Lower lobe of right lung (tissue), 2 donors: ENCODE measurements around the gene PABPC5. TPM values are rescaled to one million over a fixed set of nuclear protein-coding genes. Genes with fewer than 3 reads are reported as not detected.

Experiments
- ATAC-seq, 2 donors: fragments of 200-7000 bp; cut with Tn5 transposase; one replicate each; pipeline ENCODE4 v1.9.1; 2020 to 2022; ENCODE audit warnings: mild to moderate bottlenecking in 2 of 2, moderate library complexity in 2 of 2
- DNase-seq: peaks from one replicate; pipeline ENCODE4 v3.0.0-alpha.2; 2020
- H3K27ac ChIP-seq: fragments of 200-600 bp; one replicate; pipeline ENCODE4 v1.8.0; 2022
- H3K27me3 ChIP-seq: fragments of 200-600 bp; one replicate; pipeline ENCODE4 v1.8.0; 2022; ENCODE audit warnings: low read depth
- H3K36me3 ChIP-seq: fragments of 200-600 bp; one replicate; pipeline ENCODE4 v1.8.0; 2022; ENCODE audit warnings: mild to moderate bottlenecking
- H3K4me1 ChIP-seq: fragments of 200-600 bp; one replicate; pipeline ENCODE4 v1.8.0; 2022
- H3K4me3 ChIP-seq: fragments of 200-600 bp; one replicate; pipeline ENCODE4 v1.8.0; 2022; ENCODE audit warnings: mild to moderate bottlenecking
- H3K9me3 ChIP-seq: fragments of 200-600 bp; one replicate; pipeline ENCODE4 v1.8.0; 2022
- intact Hi-C: fragments of 100-400 bp; cut with DNase I; formaldehyde crosslinking; loops from one replicate; pipeline ENCODE4 v1.11.0; 2022
- long read RNA-seq: library from polyadenylated mRNA; unstranded; transcript quantifications from one replicate; pipeline ENCODE4 v2.0.0, GENCODE V29; 2021
- total RNA-seq: library from RNA; stranded (reverse); fragmentation: NEBNext Ultra II Directional; extraction: Animal tissue kit (Norgen Biotek cat#: 25700); gene quantifications from one replicate; pipeline ENCODE4 v1.2.1, GENCODE V29; 2021
- TF ChIP-seq, protein P1 (sequence below): fragments of 200-600 bp; IDR thresholded peaks from one replicate; pipeline ENCODE4 v1.8.0; 2022; ENCODE audit warnings: antibody characterized with exemption, mild to moderate bottlenecking
- donor health status: DM: no; HTN: yes; CAD: no; lungs with severe emphysema.

The PABPC5 gene
- 1.6 TPM for total RNA-seq
- long read RNA-seq, partial matches to known transcripts: 0 of 1 reads
- long read RNA-seq, other reads (novel, unspliced or antisense): 0 of 1 reads

DNA sequence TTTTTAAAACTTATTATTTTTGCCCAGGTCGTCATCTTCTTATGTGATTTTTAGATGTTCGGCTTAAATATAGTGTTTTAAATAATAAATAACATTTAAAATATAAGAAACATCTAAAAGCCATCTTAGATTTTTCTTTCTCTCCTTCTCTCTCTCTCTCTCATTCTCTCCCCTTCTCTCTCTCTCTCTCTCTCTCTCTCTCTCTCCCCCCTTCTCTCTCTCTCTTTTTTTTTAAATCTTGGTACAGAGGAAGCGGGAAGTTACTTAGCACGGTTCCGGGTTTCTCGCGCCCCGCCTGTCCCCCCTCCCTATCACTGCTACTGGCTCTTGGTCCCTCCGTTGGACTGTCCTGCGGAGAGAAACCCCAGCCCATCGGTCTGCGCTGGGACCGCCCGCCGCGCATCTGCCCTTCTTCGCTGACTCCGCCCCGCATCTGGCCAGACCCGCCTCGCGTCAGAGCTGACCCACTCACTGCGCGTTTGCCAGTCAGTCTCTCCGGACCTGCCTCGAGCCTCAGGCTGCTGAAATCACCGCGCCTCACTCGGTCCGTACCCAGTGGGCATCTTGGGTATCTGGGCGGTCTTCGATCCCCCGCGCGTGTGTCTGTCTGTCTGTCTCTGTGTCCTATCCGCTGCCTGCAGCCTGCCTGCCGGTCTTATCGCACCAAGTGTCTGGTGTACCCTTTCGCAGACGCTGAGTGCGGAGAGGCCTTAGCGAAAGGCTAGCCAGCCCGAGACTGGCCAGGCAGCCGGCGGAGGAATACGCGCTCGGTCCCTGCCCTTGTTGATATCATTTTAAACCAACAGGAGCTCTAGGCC lies at the start of gene PABPC5:
TSS of gene PABPC5 (plus strand) at position 489 of the 818 bp plus-strand sequence. CDS start 739 bp downstream, outside the sequence.
- no peaks in the 10 kb centered on the region for H3K4me1 ChIP-seq
- no peaks in the 10 kb centered on the region for H3K27me3 ChIP-seq
- peak within 1 kb of the TSS; percentile 60 for H3K27ac ChIP-seq
- peak; percentile 49 for DNase-seq
- peak; percentile 92 to 95 for ATAC-seq
- no peaks in the 10 kb centered on the region for H3K36me3 ChIP-seq
- H3K9me3 ChIP-seq: no peaks in the 10 kb centered on the region
- intact Hi-C loops: no loop called here
- peak within 1 kb of the TSS; percentile 46 for H3K4me3 ChIP-seq
- TF ChIP-seq, protein P1, sequence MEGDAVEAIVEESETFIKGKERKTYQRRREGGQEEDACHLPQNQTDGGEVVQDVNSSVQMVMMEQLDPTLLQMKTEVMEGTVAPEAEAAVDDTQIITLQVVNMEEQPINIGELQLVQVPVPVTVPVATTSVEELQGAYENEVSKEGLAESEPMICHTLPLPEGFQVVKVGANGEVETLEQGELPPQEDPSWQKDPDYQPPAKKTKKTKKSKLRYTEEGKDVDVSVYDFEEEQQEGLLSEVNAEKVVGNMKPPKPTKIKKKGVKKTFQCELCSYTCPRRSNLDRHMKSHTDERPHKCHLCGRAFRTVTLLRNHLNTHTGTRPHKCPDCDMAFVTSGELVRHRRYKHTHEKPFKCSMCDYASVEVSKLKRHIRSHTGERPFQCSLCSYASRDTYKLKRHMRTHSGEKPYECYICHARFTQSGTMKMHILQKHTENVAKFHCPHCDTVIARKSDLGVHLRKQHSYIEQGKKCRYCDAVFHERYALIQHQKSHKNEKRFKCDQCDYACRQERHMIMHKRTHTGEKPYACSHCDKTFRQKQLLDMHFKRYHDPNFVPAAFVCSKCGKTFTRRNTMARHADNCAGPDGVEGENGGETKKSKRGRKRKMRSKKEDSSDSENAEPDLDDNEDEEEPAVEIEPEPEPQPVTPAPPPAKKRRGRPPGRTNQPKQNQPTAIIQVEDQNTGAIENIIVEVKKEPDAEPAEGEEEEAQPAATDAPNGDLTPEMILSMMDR: no peak

DNA sequence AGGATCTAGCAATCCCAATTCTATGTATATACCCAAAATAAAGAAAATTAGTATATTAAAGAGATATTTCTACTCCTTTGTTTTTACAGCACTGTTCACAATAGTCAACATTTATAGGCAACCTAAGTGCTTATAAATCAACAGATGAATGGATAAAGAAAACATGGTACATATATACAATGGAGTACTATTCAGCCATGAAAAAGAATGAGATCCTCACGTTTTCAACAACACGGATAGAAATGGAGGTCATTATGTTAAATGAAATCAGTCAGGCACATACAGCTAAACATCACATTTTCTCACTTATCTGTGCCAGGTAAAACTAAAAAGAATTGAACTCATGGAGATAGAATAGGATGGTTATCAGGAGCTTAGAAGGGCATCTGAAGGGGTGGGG lies 45.6 kb upstream of the PABPC5 start:
- TF ChIP-seq, protein P1: no peak
- ATAC-seq (no peak), DNase-seq (no peak)
- intact Hi-C loops: no loop called here
- Histone ChIP-seq H3K27me3 (no peaks in the 10 kb centered on the region), H3K27ac (no peak overlapping the region), H3K4me3 (no peak overlapping the region), H3K9me3 (no peaks in the 10 kb centered on the region), H3K36me3 (no peaks in the 10 kb centered on the region), H3K4me1 (no peaks in the 10 kb centered on the region)

DNA sequence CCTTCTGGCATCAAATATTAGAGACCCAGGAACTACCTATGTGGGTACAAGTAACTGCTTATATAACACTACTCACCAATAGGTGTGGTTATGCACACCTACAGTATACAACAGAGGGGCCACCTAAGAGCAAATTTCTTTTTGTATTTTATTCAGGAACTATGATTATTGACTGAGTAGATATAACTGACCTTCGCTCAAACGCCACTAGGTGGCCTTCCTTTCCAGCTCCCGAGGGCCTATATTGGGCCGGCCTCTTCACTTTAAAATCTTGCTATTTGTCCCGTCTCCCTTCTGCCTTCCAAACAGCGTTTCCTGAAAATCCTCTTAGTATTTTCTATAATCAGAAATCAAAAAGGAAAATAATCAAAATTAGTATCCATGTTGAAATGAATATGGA lies 19.9 kb upstream of the PABPC5 start:
- TF ChIP-seq, protein P1: peak; percentile 30
- no peak overlapping the region for H3K27ac ChIP-seq
- H3K4me1 ChIP-seq: no peaks in the 10 kb centered on the region
- ATAC-seq: no peak
- no peaks in the 10 kb centered on the region for H3K27me3 ChIP-seq
- H3K4me3 ChIP-seq: no peak overlapping the region
- no peaks in the 10 kb centered on the region for H3K9me3 ChIP-seq
- intact Hi-C loops: no loop called here
- DNase-seq: no peak
- H3K36me3 ChIP-seq: no peaks in the 10 kb centered on the region

DNA sequence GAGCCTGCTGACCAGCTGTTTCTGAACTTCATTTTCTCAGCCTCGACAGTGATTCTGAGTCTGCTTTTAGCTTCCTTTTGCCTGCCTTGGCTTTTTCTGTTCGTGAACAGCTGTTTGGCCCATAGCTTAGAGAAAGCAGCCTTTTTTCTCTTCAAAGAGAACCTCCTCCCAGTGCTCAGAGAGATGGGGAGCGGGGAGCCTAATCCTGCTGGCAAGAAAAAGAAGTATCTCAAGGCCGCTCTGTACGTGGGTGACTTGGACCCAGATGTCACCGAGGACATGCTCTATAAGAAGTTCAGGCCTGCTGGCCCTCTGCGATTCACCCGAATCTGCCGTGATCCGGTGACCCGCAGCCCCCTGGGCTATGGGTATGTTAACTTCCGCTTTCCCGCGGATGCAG lies 756 bp downstream of the PABPC5 start:
- DNase-seq (no peak), ATAC-seq (no peak)
- TF ChIP-seq, protein P1: no peak
- Histone ChIP-seq H3K36me3 (no peaks in the 10 kb centered on the region), H3K27me3 (no peaks in the 10 kb centered on the region), H3K27ac (peak overlapping the region; percentile 60), H3K4me3 (peak overlapping the region; percentile 46), H3K4me1 (no peaks in the 10 kb centered on the region), H3K9me3 (no peaks in the 10 kb centered on the region)
- intact Hi-C loops: no loop called here
